Peyer's patch (tissue), 4 donors: ENCODE data around the gene DDR2.

Experiments used
- POLR2A ChIP-seq, 2 donors: fragments of 450-650 bp; IDR thresholded peaks; one replicate each; pipeline ENCODE4 v1.5.1; 2017; ENCODE audit warnings: antibody characterized with exemption in 2 of 2, mild to moderate bottlenecking in 2 of 2, moderate library complexity in 2 of 2
- TF ChIP-seq, protein P1 (sequence below), 6 experiments: fragments of 450-650 bp in 4 of 6; fragments of 200-600 bp in 2 of 6; sonication (generic) in 1 of 6; IDR thresholded peaks; one replicate each; pipeline ENCODE4 v1.5.1; 2017 to 2019; ENCODE audit warnings: antibody characterized with exemption in 6 of 6, mild to moderate bottlenecking in 3 of 6, moderate library complexity in 1 of 6

DNA sequence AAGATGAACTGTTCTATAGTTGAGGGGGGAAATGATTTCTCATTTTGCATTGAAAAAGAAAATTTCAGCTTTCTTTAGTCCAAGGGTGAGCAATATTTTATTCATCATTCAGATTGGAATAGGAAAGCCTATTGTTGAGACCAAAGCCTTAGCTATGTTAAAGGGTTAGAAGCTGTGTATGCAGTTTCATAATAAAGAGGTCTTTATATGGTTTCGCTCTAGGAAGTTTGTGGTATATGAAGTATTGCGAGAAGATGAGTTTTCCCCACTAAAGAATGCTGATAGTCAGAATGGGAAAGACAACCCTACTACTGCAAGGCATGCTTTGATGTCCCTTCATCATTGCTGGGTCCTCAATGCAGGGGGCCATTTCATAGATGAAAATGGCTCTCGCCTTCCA lies 42.2 kb upstream of the DDR2 start:
- TF ChIP-seq POLR2A (IDR thresholded peaks at IDR 0.05), result no peak
- TF ChIP-seq, protein P1, sequence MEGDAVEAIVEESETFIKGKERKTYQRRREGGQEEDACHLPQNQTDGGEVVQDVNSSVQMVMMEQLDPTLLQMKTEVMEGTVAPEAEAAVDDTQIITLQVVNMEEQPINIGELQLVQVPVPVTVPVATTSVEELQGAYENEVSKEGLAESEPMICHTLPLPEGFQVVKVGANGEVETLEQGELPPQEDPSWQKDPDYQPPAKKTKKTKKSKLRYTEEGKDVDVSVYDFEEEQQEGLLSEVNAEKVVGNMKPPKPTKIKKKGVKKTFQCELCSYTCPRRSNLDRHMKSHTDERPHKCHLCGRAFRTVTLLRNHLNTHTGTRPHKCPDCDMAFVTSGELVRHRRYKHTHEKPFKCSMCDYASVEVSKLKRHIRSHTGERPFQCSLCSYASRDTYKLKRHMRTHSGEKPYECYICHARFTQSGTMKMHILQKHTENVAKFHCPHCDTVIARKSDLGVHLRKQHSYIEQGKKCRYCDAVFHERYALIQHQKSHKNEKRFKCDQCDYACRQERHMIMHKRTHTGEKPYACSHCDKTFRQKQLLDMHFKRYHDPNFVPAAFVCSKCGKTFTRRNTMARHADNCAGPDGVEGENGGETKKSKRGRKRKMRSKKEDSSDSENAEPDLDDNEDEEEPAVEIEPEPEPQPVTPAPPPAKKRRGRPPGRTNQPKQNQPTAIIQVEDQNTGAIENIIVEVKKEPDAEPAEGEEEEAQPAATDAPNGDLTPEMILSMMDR (IDR thresholded peaks at IDR 0.05), result no peak
